RPMI8226 (cell line): Measurements from ENCODE around the gene UMPS.
"Not testable (repeated sequence)": the region's sequence is repeated elsewhere in the genome, so short reads cannot be mapped to it uniquely, and the experiment has no call there.

Source experiments
- DNase-seq: peaks from one replicate; pipeline ENCODE4 v3.0.0-alpha.2; 2015

UMPS gene

DNA sequence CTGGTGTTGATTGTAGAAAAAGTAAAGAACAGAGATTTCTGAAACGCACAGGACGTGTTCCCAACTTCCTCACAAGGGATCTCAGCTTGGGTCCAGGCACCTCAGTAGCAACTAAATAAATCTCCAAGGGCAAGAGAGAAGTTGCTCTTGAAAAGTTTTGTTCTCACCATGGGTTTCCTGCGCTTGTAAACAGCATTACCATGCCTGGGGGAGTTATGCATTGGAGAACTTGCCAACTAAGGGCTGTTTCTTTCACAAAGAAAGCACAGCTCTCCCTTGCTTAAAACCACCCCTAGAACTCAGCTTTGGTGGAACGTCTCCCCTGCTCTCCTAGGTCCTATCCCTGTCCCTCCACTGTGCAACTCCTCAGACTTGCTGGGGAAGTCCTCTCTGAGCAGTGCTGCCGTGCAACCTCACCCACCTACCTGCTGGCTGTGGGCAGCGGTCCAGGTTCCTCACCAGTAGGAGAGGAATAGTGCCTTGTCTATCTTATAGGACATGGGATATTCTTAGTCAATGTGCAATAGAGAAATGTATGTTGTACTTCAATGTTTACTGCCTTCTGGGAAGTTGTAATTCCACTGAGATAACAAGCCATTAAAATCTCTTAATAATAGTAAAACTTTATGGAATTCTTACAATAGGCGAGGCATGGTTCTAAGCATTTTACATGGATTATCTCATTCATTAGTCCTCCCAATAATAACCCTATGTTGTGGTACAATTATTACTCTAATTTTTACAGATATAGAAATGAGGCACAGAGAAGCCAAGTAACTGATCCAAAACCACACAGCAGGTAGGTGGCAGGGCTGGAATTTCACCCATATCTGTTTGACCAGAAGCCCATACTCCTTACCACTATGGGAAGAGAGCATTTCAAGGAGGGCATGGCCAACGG is 51.5 kb downstream of the UMPS start:
- DNase-seq: no peak

DNA sequence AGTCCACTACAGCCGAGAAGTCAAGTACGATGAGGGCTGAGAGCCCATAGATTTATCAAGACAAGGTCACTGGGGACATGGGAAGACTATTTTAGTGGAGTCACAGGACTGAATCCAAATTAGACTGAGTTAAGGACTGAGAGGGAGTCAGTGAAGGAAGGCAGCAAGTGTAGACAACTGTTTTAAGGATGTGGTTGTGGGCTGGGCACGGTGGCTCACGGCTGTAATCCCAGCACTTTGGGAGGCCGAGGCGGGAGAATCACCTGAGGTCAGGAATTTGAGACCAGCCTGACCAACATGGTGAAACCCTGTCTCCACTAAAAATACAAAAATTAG is 52.1 kb downstream of the UMPS start:
- not testable (repeated sequence) for DNase-seq

DNA sequence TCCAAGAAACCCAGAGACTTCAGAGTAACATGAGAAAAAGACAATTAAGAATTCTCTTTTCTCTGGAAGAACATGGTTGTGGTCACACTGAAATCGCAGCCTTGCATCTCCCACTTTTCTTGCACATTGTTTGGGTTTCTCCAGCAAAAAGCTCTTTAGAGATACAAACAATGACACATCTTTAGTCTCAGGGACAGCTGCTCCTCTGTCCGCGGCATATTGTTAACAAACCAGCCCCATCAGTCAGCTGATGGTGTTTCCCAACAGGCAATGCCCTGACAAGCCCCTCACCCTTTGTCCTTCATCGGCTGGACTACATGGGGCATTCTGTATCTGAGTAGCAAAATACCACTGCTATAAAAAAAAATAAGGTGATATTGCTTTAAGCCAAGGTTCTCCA is 53.4 kb downstream of the UMPS start:
- DNase-seq: no peak

DNA sequence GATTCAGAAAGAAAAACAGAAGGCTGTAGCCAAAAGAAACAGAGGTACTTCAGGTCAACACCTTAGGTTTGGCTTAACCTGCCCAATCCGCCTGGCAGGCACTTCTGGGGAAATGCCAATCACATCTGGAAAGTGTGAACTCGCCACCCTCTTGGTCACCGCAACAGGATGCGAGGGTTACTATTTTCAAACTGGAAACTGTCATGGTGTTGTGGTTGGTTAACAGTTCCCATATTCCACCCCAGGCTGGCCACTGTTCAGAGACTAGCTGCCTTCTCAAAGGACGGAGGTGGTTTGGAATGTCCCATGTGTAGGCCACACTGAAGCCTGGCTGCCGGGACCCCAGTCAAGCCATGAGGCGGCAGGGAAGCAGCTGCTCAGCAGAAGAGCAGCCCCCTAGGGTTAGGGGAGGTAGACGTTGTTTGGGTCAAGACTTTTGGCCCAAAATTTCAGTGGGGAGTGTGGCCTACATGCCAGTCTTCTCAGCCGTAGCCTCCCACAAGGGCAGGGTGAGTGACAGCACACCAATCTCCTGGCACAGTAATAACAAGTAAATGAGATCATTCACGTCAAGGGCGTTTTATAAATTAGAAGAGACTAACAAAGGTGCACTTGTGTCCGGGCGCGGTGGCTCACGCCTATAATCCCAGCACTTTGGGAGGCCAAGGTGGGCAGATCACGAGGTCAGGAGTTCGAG is 54.6 kb downstream of the UMPS start:
- peak; percentile 97 for DNase-seq

DNA sequence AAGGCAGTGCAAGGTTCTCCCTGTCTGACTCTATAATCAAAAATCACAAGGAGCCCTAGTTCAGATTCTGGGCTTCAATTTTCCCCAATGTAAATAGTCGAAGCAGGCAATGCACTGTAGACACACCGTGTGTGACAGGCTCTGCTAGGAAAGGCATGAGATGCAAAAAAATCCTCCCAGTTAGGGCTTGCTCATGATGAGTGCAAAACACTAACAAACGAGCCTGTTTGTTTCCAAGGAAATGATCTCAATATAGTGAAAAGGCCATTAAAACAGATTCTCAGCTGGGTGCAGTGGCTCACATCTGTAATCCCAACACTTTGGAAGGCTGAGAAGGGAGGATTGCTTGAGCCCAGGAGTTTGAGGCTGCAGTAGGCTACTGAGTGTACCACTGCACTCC is 55.7 kb downstream of the UMPS start:
- DNase-seq: no peak

DNA sequence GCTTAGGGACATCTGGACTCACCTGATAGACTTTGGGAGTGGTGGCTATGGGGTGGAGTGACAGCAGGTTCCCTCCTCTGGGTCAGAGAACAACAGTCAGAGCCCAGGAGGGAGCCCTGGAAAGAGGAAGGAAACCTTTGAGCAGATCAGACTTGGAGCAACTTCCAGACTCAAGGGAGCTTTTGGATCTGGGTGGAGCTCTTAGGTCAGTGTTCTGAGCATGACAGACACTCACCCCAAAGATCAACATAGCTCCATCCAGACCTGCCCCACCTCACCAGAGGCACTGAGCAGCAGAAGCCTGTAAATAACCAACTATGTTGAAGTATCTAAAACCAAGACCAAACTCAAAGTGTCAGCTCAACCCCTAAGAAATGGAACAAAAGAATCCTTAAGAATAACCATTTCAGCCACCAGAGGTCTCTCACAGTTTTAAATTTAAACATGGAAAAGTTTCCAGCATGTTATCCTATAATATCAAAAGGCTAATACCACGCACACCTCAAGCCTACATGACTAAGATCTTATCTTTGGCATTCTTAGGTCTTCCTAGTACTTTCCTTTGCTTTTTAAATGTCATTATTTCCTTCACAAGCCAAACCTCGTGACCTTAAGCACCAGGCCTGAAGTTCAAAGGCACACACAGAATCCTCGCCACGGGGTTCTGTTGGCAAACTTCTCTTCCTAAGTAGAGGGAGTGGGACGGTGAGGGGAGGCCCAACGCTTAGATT is 56.4 kb downstream of the UMPS start:
- no peak for DNase-seq

DNA sequence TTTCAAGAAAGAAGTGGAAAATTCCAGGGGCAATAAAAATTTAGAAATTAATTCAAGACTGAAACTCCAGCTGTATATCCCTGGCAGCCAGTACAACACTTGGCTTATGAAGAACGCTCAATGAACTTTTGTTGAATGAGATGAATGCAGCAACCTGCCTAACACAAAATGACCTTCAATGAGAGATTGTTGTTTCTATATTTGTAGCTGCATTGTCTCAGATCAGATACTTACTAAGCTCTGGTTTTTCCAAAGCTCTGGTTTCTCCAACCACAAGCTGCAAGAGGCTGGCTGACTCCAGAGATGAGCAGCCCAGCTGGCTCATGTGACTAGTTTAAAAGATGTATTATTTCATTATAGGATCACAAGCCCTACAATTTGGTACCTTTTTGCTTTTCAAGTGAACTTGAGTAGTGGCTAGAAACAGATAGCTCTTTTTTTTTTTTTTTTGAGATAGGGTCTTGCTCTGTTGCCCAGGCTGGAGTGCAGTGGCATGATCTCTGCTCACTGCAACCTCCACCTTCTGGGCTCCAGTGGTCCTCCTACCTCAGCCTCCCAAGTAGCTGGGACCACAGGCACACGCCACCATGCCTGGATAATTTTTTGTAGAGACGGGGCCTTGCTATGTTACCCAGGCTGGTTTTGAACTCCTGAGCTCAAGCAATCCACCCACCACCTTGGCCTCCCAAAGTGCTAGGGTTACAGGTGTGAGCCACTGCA is 57.4 kb downstream of the UMPS start:
- no peak for DNase-seq

DNA sequence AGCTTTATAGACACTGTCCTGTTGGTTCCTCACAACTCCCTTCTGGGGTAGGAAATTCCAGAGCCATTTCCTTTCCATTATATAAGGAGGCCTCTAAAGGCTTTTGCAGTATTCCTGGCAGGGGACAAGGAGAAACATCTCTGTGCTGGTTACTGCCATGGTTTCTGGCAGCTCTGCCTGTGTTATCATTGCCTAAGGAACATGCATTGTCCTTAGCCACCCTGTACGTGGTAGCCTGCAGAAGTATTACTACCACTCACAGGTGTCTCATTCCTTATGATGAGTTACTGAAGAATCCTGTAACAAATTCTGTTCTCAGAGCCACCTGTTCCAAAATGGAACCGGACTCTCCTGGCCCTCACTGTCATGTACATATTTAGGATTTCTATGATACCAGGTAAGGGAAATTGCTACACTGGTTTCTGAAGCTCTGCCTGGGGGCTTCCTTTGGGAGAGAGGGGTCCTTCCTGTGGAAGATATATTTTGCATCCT is 58.0 kb downstream of the UMPS start:
- DNase-seq: no peak

DNA sequence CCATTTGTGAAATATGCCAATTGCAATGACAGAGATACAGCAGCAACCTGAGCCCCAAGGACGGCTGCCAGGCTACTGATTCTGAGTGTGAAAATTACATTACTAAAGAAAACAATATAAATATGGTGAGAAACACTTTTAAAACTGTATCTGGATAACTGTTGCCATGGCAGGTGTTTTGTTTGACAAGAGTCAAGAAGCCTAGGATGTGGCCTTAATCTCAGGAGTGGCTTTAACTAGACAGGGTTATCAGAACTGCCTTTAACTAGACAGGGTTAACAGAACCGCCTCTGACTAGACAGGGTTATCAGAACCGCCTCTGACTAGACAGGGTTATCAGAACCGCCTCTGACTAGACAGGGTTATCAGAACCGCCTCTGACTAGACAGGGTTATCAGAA is 58.9 kb downstream of the UMPS start:
- not testable (repeated sequence) for DNase-seq

DNA sequence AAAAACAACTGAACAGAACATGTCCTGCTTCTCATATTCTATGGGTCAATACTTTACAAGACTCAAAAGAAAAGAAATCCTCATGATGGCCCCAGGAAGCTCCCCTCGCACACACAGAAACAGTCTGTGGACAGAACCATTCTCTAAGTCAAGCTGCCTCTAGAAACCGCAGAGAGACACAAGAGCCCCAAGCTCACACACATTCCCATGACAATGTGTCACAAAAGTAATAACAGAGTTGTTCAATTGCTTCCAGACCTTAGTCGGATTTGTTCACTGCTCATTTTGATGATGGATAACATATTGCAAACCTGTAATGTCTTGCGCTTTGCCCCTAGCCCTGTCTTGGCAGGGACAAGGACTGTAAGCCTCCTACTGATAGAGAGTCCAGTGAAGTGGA is 60.9 kb downstream of the UMPS start:
- no peak for DNase-seq

DNA sequence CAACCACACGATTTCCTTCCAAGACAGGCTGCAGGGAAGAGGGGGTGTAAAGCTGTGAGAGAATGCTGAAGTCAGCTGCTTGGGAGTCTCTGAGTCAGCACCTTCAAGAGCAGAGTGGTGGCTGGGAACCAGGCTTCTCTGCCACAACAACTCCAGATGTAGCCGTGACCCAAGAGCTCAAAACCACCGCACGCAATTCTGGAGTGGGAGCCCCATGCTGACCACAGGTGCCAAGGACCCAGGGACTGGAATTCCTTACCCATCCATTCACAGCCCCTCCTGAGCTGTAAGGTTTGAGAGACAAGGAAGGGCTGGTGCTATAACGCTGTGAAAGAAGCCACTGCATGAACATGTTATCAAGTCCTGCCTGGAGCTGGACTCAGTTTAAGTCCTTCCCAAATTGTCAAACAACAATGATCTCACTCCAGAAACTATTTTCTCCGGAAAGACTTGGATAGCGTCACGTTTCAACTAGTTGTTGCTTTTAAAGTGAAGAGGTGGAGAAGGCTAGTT is 61.4 kb downstream of the UMPS start:
- DNase-seq: peak; percentile 88

DNA sequence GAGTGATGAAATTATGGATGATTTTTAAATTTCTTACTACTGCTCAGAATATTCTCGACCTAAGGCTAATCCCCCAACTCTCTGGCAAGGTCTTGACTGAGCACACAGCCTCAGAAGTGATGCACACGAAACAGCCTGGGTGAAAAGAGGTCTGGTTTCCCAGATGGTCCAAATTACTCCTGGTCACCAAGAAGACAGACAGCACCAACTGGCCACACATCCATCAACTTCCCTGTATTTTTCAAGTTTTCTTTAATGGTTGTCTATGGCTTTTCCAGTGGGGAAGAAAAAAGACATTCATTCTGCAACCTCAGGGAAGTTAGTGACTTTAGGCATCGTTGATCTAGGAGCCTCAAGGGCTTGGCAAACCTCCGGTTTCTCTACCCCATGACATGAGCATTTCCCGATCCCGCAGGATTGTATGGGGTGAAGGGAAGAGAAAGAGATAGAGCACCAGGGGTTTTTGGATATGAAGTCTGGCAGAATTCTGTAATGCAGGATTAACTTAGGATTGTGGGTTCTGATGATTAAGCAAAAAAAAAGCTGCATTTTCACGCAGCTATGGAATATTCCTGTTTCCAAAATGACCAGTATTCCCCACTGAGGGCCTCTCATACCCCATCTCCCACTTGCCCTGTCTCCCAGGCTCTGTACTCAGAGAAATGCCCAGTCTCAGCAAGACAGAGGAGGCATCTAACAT is 62.2 kb downstream of the UMPS start:
- DNase-seq: no peak

DNA sequence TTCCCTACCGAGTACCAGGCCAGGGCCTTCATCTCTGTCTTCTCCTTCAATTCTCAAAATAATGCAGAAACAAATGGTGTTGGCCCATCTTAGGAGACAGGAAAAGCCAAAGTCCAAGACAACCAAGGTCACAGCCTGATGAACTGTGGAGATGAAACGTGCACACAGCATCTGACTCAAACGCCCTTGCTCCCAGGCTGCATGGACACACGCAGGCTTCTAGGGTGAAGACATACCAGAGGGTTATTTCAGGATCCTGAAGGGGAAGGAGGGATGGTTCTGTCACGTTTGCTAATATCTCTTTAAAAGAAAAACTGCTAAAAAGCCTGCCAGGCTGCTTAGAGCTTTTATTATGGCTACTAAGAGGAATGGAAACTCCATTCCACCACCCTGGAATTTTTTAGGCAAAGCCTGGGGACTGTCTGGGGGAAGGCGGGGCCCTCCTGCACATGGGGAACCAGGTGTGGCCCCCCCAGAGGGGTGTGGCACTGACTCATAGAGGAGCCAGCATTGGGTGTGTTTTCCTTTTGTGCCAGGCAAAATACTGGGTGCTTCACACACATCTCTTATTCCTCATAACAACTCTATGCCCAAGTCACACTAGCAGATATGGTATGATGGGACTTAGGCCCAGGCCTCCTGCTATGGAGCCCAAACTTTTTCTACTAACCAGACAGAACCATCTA is 62.9 kb downstream of the UMPS start:
- no peak for DNase-seq

DNA sequence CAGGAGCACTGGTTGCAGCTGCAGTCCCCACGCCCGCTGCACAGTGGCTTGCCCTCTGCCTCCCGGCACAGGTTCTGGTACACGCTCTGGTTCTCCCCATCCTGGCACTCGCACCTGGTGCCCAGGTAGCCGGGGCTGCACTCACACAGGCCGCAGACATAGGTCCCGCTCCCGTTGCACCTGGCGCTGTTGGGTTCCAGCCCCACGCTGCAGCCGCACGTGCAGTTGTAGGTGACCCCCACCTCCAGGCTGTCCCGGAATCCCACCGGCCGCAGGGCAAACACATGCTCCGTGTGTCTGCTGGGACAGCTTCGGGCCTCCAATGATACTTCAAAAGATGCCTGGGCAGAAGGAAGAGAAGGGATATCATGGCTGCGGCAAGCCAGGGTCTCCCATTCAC is 66.2 kb downstream of the UMPS start:
- no peak for DNase-seq

DNA sequence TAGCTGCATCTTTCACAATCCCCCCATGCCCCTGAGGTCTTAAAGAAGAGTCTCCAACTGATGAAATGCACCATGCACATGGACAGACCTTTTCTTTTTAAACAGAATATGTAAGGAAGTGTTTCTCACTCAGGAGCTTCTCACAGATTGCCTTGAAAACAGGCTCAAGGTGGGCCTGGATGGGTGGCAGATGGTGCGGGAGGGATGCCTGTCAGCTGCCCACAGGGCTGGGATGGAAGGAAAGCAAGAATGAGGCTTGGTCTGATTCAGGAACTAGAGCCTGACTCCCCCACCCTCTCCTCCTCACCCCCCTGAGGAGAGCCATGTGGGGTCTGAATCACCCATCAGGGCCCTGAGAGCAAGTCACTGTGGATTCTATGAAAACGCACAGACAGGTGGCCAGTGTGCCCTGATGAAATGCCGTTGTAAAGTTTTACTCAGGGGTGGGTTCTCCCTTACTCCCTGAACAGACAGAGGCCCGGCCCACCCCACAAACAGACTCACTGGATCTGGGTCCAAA is 67.2 kb downstream of the UMPS start:
- no peak for DNase-seq
